H1 (cell line): ENCODE data around the gene GADL1. TPM values are rescaled to one million over a fixed set of nuclear protein-coding genes. Genes with fewer than 3 reads are reported as not detected.

Experiments used
- CTCF ChIA-PET: fragments of 300-600 bp; sonication (Branson Sonifier 250); formaldehyde crosslinking; loops from one replicate; lab custom pipeline; 2021; ENCODE audit not compliant: partially characterized antibody; lab: Charles Lee
- POLR2A ChIA-PET: fragments of 300-600 bp; sonication (Branson Sonifier 250); formaldehyde crosslinking; loops from one replicate; lab custom pipeline; 2021; ENCODE audit warnings: inconsistent platforms; ENCODE audit not compliant: partially characterized antibody; lab: Charles Lee
- DNase-seq, 2 experiments: peaks; one replicate each; pipeline versions ENCODE4 v3.0.0 to v3.0.0-alpha.2; 2010 to 2022; ENCODE audit warnings: low spot score in 2 of 2, low read depth in 1 of 2, mixed read lengths in 1 of 2
- FAIRE-seq: peaks from 2 replicates; lab custom pipeline; 2011; peaks lifted over from hg19 to GRCh38; lab: Jason Lieb, UNC
- H2AFZ ChIP-seq: 2 replicates; pipeline ENCODE4 v1.8.1; 2012; ENCODE audit warnings: low read length, inconsistent platforms
- H2AK5ac ChIP-seq: 2 replicates; pipeline ENCODE4 v1.6.1; 2013; ENCODE audit warnings: low read depth, low read length
- H2BK120ac ChIP-seq: replicated peaks from 2 replicates; pipeline ENCODE3; 2013; ENCODE audit warnings: low read depth, low read length, inconsistent platforms
- H2BK12ac ChIP-seq: 2 replicates; pipeline ENCODE4 v1.6.1; 2013; ENCODE audit warnings: low read depth, low read length
- H2BK15ac ChIP-seq: 2 replicates; pipeline ENCODE4 v1.6.1; 2013; ENCODE audit warnings: low read length
- H2BK20ac ChIP-seq: 2 replicates; pipeline ENCODE4 v1.6.1; 2013; ENCODE audit warnings: low read length
- H2BK5ac ChIP-seq: 2 replicates; pipeline ENCODE4 v1.6.1; 2013; ENCODE audit warnings: low read depth, low read length
- H3K14ac ChIP-seq: 2 replicates; pipeline ENCODE4 v1.6.1; 2013; ENCODE audit warnings: inconsistent platforms; ENCODE audit not compliant: insufficient read length
- H3K18ac ChIP-seq: 2 replicates; pipeline ENCODE4 v1.6.1; 2013; ENCODE audit warnings: low read length; ENCODE audit errors: extremely low read depth
- H3K23ac ChIP-seq: 2 replicates; pipeline ENCODE4 v1.6.1; 2013; ENCODE audit warnings: inconsistent platforms; ENCODE audit not compliant: insufficient read length
- H3K23me2 ChIP-seq: 2 replicates; pipeline ENCODE4 v1.6.1; 2013; ENCODE audit warnings: low read depth, low read length
- H3K27ac ChIP-seq: 2 replicates; pipeline ENCODE4 v1.6.1; 2011; ENCODE audit warnings: low read depth, low read length, inconsistent platforms
- H3K27me3 ChIP-seq, 4 experiments: replicated peaks in 1 of 4; 1 replicate in 1 of 4; 2 replicates in 3 of 4; pipeline versions ENCODE4 v1.6.1 to v1.8.1; 2011 to 2013; ENCODE audit warnings: low read length in 3 of 4, mild to moderate bottlenecking in 3 of 4, inconsistent platforms in 2 of 4, mixed read lengths in 2 of 4, moderate library complexity in 1 of 4; ENCODE audit not compliant: control insufficient read depth in 3 of 4, insufficient read depth in 3 of 4; ENCODE audit errors: extremely low read depth in 1 of 4
- H3K36me3 ChIP-seq, 4 experiments: 2 replicates each; pipeline versions ENCODE4 v1.6.1 to v1.8.1; 2011 to 2013; ENCODE audit warnings: mild to moderate bottlenecking in 4 of 4, low read length in 3 of 4, moderate library complexity in 2 of 4, control low read depth in 1 of 4, inconsistent platforms in 1 of 4; ENCODE audit not compliant: insufficient read depth in 4 of 4, control insufficient read depth in 2 of 4
- H3K4ac ChIP-seq: replicated peaks from 2 replicates; pipeline ENCODE3; 2013; ENCODE audit warnings: low read length, low read depth, mixed read lengths, inconsistent platforms; ENCODE audit not compliant: insufficient read length
- H3K4me1 ChIP-seq, 4 experiments: replicated peaks in 1 of 4; 1 replicate in 1 of 4; 2 replicates in 3 of 4; pipeline versions ENCODE4 v1.6.1 to v1.8.1; 2011 to 2013; ENCODE audit warnings: low read length in 3 of 4, inconsistent platforms in 2 of 4, mixed read lengths in 1 of 4; ENCODE audit not compliant: insufficient read depth in 4 of 4, control insufficient read depth in 3 of 4
- H3K4me2 ChIP-seq, 2 experiments: 2 replicates each; pipeline versions ENCODE4 v1.6.1 to v1.8.1; 2011 to 2013; ENCODE audit warnings: low read depth in 2 of 2, low read length in 2 of 2, control low read depth in 1 of 2, inconsistent platforms in 1 of 2, mild to moderate bottlenecking in 1 of 2; ENCODE audit not compliant: insufficient read depth in 1 of 2
- H3K4me3 ChIP-seq, 4 experiments: fragments of 200-600, 300-600 bp in 1 of 4; sonication (generic), shearing (Covaris generic), sonication (Bioruptor Twin) in 1 of 4; 2 replicates each; pipeline versions ENCODE4 v1.5.1 to v1.8.1; 2011 to 2016; ENCODE audit warnings: low read length in 4 of 4, low read depth in 3 of 4, control low read depth in 2 of 4, inconsistent platforms in 2 of 4, mild to moderate bottlenecking in 2 of 4, mixed read lengths in 1 of 4, moderate library complexity in 1 of 4; ENCODE audit not compliant: insufficient read depth in 2 of 4; ENCODE audit errors: extremely low read depth in 1 of 4
- H3K56ac ChIP-seq: replicated peaks from 2 replicates; pipeline ENCODE3; 2013; ENCODE audit warnings: low read depth, mild to moderate bottlenecking, mixed read lengths, low read length, inconsistent platforms; ENCODE audit not compliant: insufficient read length
- H3K79me1 ChIP-seq: 2 replicates; pipeline ENCODE4 v1.6.1; 2013; ENCODE audit warnings: low read depth, low read length, control low read depth
- H3K79me2 ChIP-seq, 2 experiments: 2 replicates each; pipeline versions ENCODE4 v1.6.1 to v1.8.1; 2012 to 2013; ENCODE audit warnings: low read length in 2 of 2, mild to moderate bottlenecking in 2 of 2, inconsistent platforms in 1 of 2; ENCODE audit not compliant: insufficient read depth in 2 of 2, control insufficient read depth in 1 of 2
- H3K9ac ChIP-seq, 4 experiments: replicated peaks in 1 of 4; 1 replicate in 1 of 4; 2 replicates in 3 of 4; pipeline versions ENCODE4 v1.6.1 to v1.8.1; 2011 to 2013; ENCODE audit warnings: low read depth in 3 of 4, low read length in 3 of 4, control low read depth in 2 of 4, mild to moderate bottlenecking in 2 of 4, moderate library complexity in 2 of 4, inconsistent platforms in 1 of 4; ENCODE audit errors: extremely low read depth in 1 of 4
- H3K9me3 ChIP-seq, 2 experiments: 2 replicates each; pipeline versions ENCODE4 v1.6.1 to v1.8.1; 2012 to 2013; ENCODE audit warnings: mild to moderate bottlenecking in 2 of 2, moderate library complexity in 2 of 2, control low read depth in 1 of 2, inconsistent platforms in 1 of 2, low read depth in 1 of 2, low read length in 1 of 2, mixed read lengths in 1 of 2; ENCODE audit not compliant: insufficient read depth in 2 of 2
- H4K20me1 ChIP-seq, 2 experiments: replicated peaks in 1 of 2; 2 replicates each; pipeline versions ENCODE3 to v1.8.1; 2011 to 2013; ENCODE audit warnings: inconsistent platforms in 2 of 2, low read length in 2 of 2, mild to moderate bottlenecking in 1 of 2; ENCODE audit not compliant: insufficient read depth in 2 of 2, control insufficient read depth in 1 of 2
- H4K5ac ChIP-seq: 2 replicates; pipeline ENCODE4 v1.6.1; 2013; ENCODE audit warnings: low read length, low read depth, mixed read lengths, inconsistent platforms; ENCODE audit not compliant: insufficient read length
- H4K8ac ChIP-seq: 2 replicates; pipeline ENCODE4 v1.8.0; 2013; ENCODE audit warnings: mild to moderate bottlenecking, moderate library complexity, low read length, inconsistent platforms; ENCODE audit not compliant: insufficient read depth; ENCODE audit errors: extremely low read depth
- H4K91ac ChIP-seq: replicated peaks from 2 replicates; pipeline ENCODE3; 2013; ENCODE audit warnings: low read length, mixed read lengths, inconsistent platforms; ENCODE audit not compliant: insufficient read length
- BRCA1 ChIP-seq: IDR thresholded peaks from 2 replicates; pipeline ENCODE4 v1.6.1; 2012; ENCODE audit warnings: low read depth, low read length, improper control_type of control experiment
- CBX5 ChIP-seq: fragments of 300-800, 300-1000 bp; sonication (generic); IDR thresholded peaks from 2 replicates; pipeline ENCODE4 v1.7.1; 2016; ENCODE audit warnings: antibody characterized with exemption, low read length, low read depth
- GTF2F1 ChIP-seq: IDR thresholded peaks from 2 replicates; pipeline ENCODE4 v1.6.1; 2012; ENCODE audit warnings: low read depth, low read length, improper control_type of control experiment, borderline replicate concordance
- MAFK ChIP-seq: IDR thresholded peaks from 2 replicates; pipeline ENCODE4 v1.6.1; 2012; ENCODE audit warnings: low read depth, mild to moderate bottlenecking, improper control_type of control experiment, low read length
- RFX5 ChIP-seq: IDR thresholded peaks from 2 replicates; pipeline ENCODE4 v1.6.1; 2011; ENCODE audit warnings: low read depth, low read length, improper control_type of control experiment, borderline replicate concordance
- RNF2 ChIP-seq: fragments of 200-900, 300-1000 bp; sonication (generic); IDR thresholded peaks from 2 replicates; pipeline ENCODE4 v1.7.1; 2016; ENCODE audit warnings: borderline replicate concordance, low read depth, mild to moderate bottlenecking, antibody characterized with exemption, low read length; ENCODE audit not compliant: poor library complexity, severe bottlenecking; ENCODE audit errors: missing control alignments
- SIX5 ChIP-seq: IDR thresholded peaks from 2 replicates; pipeline ENCODE4 v1.6.1; 2011; ENCODE audit warnings: mild to moderate bottlenecking, low read depth, low read length
- TEAD4 ChIP-seq: IDR thresholded peaks from 2 replicates; pipeline ENCODE4 v1.6.1; 2012; ENCODE audit warnings: low read depth, low read length, inconsistent platforms, mixed read lengths
- WGBS, 2 experiments: shearing (Covaris generic) in 1 of 2; methylation state at CpG; one replicate each; pipeline versions ENCODE4 v1.1.6 to v1.1.7; 2013 to 2015; ENCODE audit warnings: low lambda C conversion rate in 2 of 2, mixed read lengths in 2 of 2, inconsistent platforms in 1 of 2, low coverage in 1 of 2, missing lambda C conversion rate in 1 of 2; ENCODE audit not compliant: insufficient replicate concordance in 2 of 2, insufficient coverage in 1 of 2, insufficient read length in 1 of 2; ENCODE audit errors: extremely low coverage in 1 of 2, missing lambda C conversion rate in 1 of 2; 5-methylcytosine and 5-hydroxymethylcytosine counted together
- polyA plus RNA-seq, 7 experiments: library from polyadenylated mRNA; depleted of rRNA in 3 of 7; stranded (reverse) in 5 of 7; unstranded in 2 of 7; fragments of >200 nt in 5 of 7; fragments of 200-250 nt in 2 of 7; gene quantifications; 1 replicate in 5 of 7; 2 replicates in 1 of 7; 4 replicates in 1 of 7; pipeline versions ENCODE4 v1.2.1 to v1.2.3, GENCODE V29; 2011 to 2013; ENCODE audit warnings: missing spikeins in 2 of 7, mixed read lengths in 2 of 7
- total RNA-seq: library from RNA; stranded (reverse); fragmentation: NEBNext Ultra II Directional; extraction: Animal tissue kit (Norgen Biotek cat#: 25700); gene quantifications from 2 replicates; pipeline ENCODE4 v1.2.1, GENCODE V29; 2021
- TF ChIP-seq, protein P1 (sequence below): IDR thresholded peaks from 2 replicates; pipeline ENCODE4 v1.6.1; 2011; ENCODE audit warnings: low read length, improper control_type of control experiment

GADL1 gene
- total and polyA plus RNA-seq, 2 of the 8 experiments (the other 6 are each of a cell fraction or from before 2014, with no cell fraction given) = 0.03 to 0.30 TPM

DNA sequence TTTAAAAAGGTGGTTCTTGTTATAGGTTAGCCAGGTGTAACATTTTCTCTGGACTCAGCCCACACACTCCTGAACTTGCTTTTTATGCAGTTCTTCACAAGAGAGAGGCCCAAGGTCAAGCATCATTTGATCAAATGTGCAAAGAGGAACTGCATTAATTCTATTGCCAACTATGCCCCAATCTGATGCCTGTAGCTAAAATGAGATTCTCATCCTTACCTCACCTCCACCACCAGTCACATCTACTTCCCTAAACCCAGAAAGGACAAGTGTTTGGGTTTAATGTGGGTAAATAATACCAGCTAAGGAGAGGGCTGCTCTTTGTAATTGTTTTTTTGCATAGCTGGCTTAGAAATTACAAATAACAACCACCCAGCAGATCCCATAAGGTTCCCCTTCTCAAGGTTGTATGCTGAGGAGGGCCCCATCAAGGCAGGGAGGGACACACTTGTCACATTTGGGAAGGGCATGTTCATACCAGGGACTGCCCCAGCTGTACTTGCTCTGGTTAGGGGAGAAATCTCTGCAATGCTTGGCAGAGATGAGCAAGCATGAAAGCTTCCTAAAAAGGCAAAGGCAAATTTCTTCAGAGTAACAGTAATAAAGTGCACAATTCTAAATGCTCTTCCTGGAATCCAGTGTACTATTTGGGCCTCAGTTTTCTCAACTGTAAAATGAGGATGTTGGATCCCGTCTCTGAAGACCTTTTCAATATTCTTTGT lies 211.9 kb downstream of the GADL1 start:
- Histone ChIP-seq H2BK12ac (no peak overlapping the region), H4K8ac (no peak overlapping the region), H3K36me3 (peaks cover 0 to 6% (median under 1%) of the 10 kb centered on the region in 4 experiments; a peak in 3 of 8 replicates), H2BK20ac (no peak overlapping the region), H3K23me2 (no peaks in the 10 kb centered on the region), H3K14ac (no peak overlapping the region), H3K4me2 (no peak overlapping the region), H3K79me1 (no peaks in the 10 kb centered on the region), H3K9ac (no peak overlapping the region; a peak in 1 of 7 replicates), H3K4me3 (no peak overlapping the region), H4K91ac (no peak overlapping the region), H4K5ac (no peak overlapping the region), H2AFZ (no peak overlapping the region), H3K4me1 (peaks cover 0 to 7% (median 5%) of the 10 kb centered on the region in 4 experiments; a peak in 4 of 7 replicates), H3K79me2 (no peaks in the 10 kb centered on the region), H2AK5ac (no peak overlapping the region), H3K18ac (no peak overlapping the region), H3K27ac (no peak overlapping the region), H2BK15ac (no peak overlapping the region), H3K4ac (no peak overlapping the region), H2BK5ac (no peak overlapping the region), H3K27me3 (no peaks in the 10 kb centered on the region), H3K56ac (no peak overlapping the region), H2BK120ac (no peak overlapping the region), H3K23ac (no peak overlapping the region), H4K20me1 (no peaks in the 10 kb centered on the region), H3K9me3 (no peaks in the 10 kb centered on the region)
- WGBS, 2 experiments = 69% methylated on average over 1 of the region's 1 CpG; no CpG with 5 or more reads in 1 of the 2 experiments
- DNase-seq (no peak), FAIRE-seq (no peak)
- ChIA-PET POLR2A (no interaction called here), CTCF (interaction anchor here (0.9 to 6.6 kb wide), 2 partner anchors 11 to 362 kb away, joined by 3 to 51 read pairs; no protein-coding TSS in a partner anchor)
- no peak for TF ChIP-seq SIX5
- TF ChIP-seq CBX5 = no peak
- TF ChIP-seq TEAD4 = no peak
- no peak for TF ChIP-seq GTF2F1
- no peak for TF ChIP-seq RFX5
- no peak for TF ChIP-seq RNF2
- TF ChIP-seq, protein P1, sequence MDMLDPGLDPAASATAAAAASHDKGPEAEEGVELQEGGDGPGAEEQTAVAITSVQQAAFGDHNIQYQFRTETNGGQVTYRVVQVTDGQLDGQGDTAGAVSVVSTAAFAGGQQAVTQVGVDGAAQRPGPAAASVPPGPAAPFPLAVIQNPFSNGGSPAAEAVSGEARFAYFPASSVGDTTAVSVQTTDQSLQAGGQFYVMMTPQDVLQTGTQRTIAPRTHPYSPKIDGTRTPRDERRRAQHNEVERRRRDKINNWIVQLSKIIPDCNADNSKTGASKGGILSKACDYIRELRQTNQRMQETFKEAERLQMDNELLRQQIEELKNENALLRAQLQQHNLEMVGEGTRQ = no peak
- no peak for TF ChIP-seq BRCA1
- no peak for TF ChIP-seq MAFK
